HL-60 (cell line): ENCODE data around the gene MRTFA.

ENCODE experiments used
- GABPA ChIP-seq: IDR thresholded peaks from 2 replicates; pipeline ENCODE4 v1.6.1; 2012; ENCODE audit warnings: low read depth
- POLR2AphosphoS5 ChIP-seq: IDR thresholded peaks from 2 replicates; pipeline ENCODE4 v1.6.1; 2012; ENCODE audit warnings: low read depth
- SPI1 ChIP-seq: IDR thresholded peaks from 2 replicates; pipeline ENCODE4 v1.6.1; 2012; ENCODE audit warnings: low read depth, mild to moderate bottlenecking, borderline replicate concordance
- TF ChIP-seq, protein P1 (sequence below): IDR thresholded peaks from one replicate; pipeline ENCODE4 v1.5.1; 2011; ENCODE audit warnings: low read length, control low read depth, inconsistent platforms; ENCODE audit not compliant: insufficient read depth
- TF ChIP-seq, protein P2 (sequence below): IDR thresholded peaks from 2 replicates; pipeline ENCODE4 v1.6.1; 2012; ENCODE audit warnings: low read depth; ENCODE audit not compliant: insufficient replicate concordance

- TF ChIP-seq, protein P1, sequence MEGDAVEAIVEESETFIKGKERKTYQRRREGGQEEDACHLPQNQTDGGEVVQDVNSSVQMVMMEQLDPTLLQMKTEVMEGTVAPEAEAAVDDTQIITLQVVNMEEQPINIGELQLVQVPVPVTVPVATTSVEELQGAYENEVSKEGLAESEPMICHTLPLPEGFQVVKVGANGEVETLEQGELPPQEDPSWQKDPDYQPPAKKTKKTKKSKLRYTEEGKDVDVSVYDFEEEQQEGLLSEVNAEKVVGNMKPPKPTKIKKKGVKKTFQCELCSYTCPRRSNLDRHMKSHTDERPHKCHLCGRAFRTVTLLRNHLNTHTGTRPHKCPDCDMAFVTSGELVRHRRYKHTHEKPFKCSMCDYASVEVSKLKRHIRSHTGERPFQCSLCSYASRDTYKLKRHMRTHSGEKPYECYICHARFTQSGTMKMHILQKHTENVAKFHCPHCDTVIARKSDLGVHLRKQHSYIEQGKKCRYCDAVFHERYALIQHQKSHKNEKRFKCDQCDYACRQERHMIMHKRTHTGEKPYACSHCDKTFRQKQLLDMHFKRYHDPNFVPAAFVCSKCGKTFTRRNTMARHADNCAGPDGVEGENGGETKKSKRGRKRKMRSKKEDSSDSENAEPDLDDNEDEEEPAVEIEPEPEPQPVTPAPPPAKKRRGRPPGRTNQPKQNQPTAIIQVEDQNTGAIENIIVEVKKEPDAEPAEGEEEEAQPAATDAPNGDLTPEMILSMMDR, result peak; percentile 80
- TF ChIP-seq POLR2AphosphoS5, result no peak
- TF ChIP-seq, protein P2, sequence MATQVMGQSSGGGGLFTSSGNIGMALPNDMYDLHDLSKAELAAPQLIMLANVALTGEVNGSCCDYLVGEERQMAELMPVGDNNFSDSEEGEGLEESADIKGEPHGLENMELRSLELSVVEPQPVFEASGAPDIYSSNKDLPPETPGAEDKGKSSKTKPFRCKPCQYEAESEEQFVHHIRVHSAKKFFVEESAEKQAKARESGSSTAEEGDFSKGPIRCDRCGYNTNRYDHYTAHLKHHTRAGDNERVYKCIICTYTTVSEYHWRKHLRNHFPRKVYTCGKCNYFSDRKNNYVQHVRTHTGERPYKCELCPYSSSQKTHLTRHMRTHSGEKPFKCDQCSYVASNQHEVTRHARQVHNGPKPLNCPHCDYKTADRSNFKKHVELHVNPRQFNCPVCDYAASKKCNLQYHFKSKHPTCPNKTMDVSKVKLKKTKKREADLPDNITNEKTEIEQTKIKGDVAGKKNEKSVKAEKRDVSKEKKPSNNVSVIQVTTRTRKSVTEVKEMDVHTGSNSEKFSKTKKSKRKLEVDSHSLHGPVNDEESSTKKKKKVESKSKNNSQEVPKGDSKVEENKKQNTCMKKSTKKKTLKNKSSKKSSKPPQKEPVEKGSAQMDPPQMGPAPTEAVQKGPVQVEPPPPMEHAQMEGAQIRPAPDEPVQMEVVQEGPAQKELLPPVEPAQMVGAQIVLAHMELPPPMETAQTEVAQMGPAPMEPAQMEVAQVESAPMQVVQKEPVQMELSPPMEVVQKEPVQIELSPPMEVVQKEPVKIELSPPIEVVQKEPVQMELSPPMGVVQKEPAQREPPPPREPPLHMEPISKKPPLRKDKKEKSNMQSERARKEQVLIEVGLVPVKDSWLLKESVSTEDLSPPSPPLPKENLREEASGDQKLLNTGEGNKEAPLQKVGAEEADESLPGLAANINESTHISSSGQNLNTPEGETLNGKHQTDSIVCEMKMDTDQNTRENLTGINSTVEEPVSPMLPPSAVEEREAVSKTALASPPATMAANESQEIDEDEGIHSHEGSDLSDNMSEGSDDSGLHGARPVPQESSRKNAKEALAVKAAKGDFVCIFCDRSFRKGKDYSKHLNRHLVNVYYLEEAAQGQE, result no peak
- TF ChIP-seq GABPA, result no peak
- TF ChIP-seq SPI1, result no peak
Measured at GRCh38 chr22:40487663-40488249, 148.8 kb downstream of the MRTFA start.
